ENCODE data around the gene MAMLD1. TPM values are rescaled to one million over a fixed set of nuclear protein-coding genes. Genes with fewer than 3 reads are reported as not detected.
"Not testable (repeated sequence)": the region's sequence is repeated elsewhere in the genome, so short reads cannot be mapped to it uniquely, and the experiment has no call there.

Gene MAMLD1
- total RNA-seq = 6.1 TPM

- peak; percentile 67 for DNase-seq (ENCODE audit: low spot score)
Observed at GRCh38 chrX:150362599-150363481, at the start of gene MAMLD1. MAMLD1 (plus strand) TSS chrX:150363317; CDS start chrX:150445517, 82,200 bp downstream.

- DNase-seq (ENCODE audit: low spot score) = no peak
Observed at GRCh38 chrX:150313514-150313913, 49.6 kb upstream of the MAMLD1 start.

GRCh38 chrX:150314186-150314585 is 48.9 kb upstream of the MAMLD1 start:
- DNase-seq (ENCODE audit: low spot score) = no peak

- peak; percentile 19 for DNase-seq (ENCODE audit: low spot score)
Observed at GRCh38 chrX:150316564-150316963, 46.6 kb upstream of the MAMLD1 start.

- DNase-seq (ENCODE audit: low spot score) = no peak
Observed at GRCh38 chrX:150323020-150323419, 40.1 kb upstream of the MAMLD1 start.

- no peak for DNase-seq (ENCODE audit: low spot score)
Observed at GRCh38 chrX:150324035-150324728, 38.9 kb upstream of the MAMLD1 start.

GRCh38 chrX:150324919-150325318 is 38.2 kb upstream of the MAMLD1 start:
- DNase-seq (ENCODE audit: low spot score) = no peak

- DNase-seq (ENCODE audit: low spot score) = no peak
Observed at GRCh38 chrX:150326541-150327247, 36.4 kb upstream of the MAMLD1 start.

- DNase-seq (ENCODE audit: low spot score) = no peak
Observed at GRCh38 chrX:150329282-150329681, 33.8 kb upstream of the MAMLD1 start.

GRCh38 chrX:150329868-150330267 is 33.2 kb upstream of the MAMLD1 start:
- DNase-seq (ENCODE audit: low spot score) = no peak

GRCh38 chrX:150332023-150332422 is 31.1 kb upstream of the MAMLD1 start:
- DNase-seq (ENCODE audit: low spot score) = no peak

GRCh38 chrX:150334100-150334499 is 29.0 kb upstream of the MAMLD1 start:
- no peak for DNase-seq (ENCODE audit: low spot score)

GRCh38 chrX:150334981-150335380 is 28.1 kb upstream of the MAMLD1 start:
- DNase-seq (ENCODE audit: low spot score) = no peak

GRCh38 chrX:150337026-150337425 is 26.1 kb upstream of the MAMLD1 start:
- DNase-seq (ENCODE audit: low spot score) = no peak

GRCh38 chrX:150337536-150337935 is 25.6 kb upstream of the MAMLD1 start:
- no peak for DNase-seq (ENCODE audit: low spot score)

GRCh38 chrX:150338615-150339014 is 24.5 kb upstream of the MAMLD1 start:
- DNase-seq (ENCODE audit: low spot score) = no peak

- DNase-seq (ENCODE audit: low spot score) = no peak
Observed at GRCh38 chrX:150339736-150340135, 23.4 kb upstream of the MAMLD1 start.

- not testable (repeated sequence) for DNase-seq (ENCODE audit: low spot score)
Observed at GRCh38 chrX:150340326-150340725, 22.8 kb upstream of the MAMLD1 start.

- DNase-seq (ENCODE audit: low spot score) = no peak
Observed at GRCh38 chrX:150347471-150347870, 15.6 kb upstream of the MAMLD1 start.

GRCh38 chrX:150348365-150348764 is 14.8 kb upstream of the MAMLD1 start:
- DNase-seq (ENCODE audit: low spot score) = no peak

GRCh38 chrX:150352114-150352513 is 11.0 kb upstream of the MAMLD1 start:
- DNase-seq (ENCODE audit: low spot score) = no peak

GRCh38 chrX:150352581-150352980 is 10.5 kb upstream of the MAMLD1 start:
- no peak for DNase-seq (ENCODE audit: low spot score)

Measured in ureter (tissue), 1 donor.